Measurements from ENCODE around the gene LKAAEAR1.

GRCh38 chr20:64040231-64041039, 43.8 kb downstream of the LKAAEAR1 start:
- TF ChIP-seq, protein P1, sequence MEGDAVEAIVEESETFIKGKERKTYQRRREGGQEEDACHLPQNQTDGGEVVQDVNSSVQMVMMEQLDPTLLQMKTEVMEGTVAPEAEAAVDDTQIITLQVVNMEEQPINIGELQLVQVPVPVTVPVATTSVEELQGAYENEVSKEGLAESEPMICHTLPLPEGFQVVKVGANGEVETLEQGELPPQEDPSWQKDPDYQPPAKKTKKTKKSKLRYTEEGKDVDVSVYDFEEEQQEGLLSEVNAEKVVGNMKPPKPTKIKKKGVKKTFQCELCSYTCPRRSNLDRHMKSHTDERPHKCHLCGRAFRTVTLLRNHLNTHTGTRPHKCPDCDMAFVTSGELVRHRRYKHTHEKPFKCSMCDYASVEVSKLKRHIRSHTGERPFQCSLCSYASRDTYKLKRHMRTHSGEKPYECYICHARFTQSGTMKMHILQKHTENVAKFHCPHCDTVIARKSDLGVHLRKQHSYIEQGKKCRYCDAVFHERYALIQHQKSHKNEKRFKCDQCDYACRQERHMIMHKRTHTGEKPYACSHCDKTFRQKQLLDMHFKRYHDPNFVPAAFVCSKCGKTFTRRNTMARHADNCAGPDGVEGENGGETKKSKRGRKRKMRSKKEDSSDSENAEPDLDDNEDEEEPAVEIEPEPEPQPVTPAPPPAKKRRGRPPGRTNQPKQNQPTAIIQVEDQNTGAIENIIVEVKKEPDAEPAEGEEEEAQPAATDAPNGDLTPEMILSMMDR (IDR thresholded peaks at IDR 0.05; ENCODE audit: low read depth, low read length): no peak
- no peak for TF ChIP-seq EZH2phosphoT487 (IDR thresholded peaks at IDR 0.05; ENCODE audit: low read depth)

Measured in OCI-LY3 (cell line).